Kidney (tissue), 14 donors: Measurements from ENCODE around the gene ZMYND10. TPM values are rescaled to one million over a fixed set of nuclear protein-coding genes. Genes with fewer than 3 reads are reported as not detected.

Experiments used
- DNase-seq, 5 donors: peaks; one replicate each; pipeline ENCODE4 v3.0.0-alpha.2; 2013 to 2020
- FAIRE-seq: peaks from 2 replicates; lab custom pipeline; 2012; peaks lifted over from hg19 to GRCh38; lab: Jason Lieb, UNC
- H3K27ac ChIP-seq, 2 donors: one replicate each; pipeline ENCODE4 v1.7.0; 2013; ENCODE audit warnings: low read depth in 2 of 2, low read length in 2 of 2, inconsistent platforms in 1 of 2
- H3K27me3 ChIP-seq: one replicate; pipeline ENCODE4 v1.7.1; 2013; ENCODE audit warnings: low read length, inconsistent platforms; ENCODE audit not compliant: control insufficient read depth, insufficient read depth
- H3K36me3 ChIP-seq, 3 donors: one replicate each; pipeline versions ENCODE4 v1.7.0 to v1.7.1; 2013; ENCODE audit warnings: low read length in 3 of 3, control low read depth in 1 of 3, inconsistent platforms in 1 of 3; ENCODE audit not compliant: insufficient read depth in 3 of 3, control insufficient read depth in 2 of 3
- H3K4me1 ChIP-seq, 3 donors: one replicate each; pipeline versions ENCODE4 v1.7.0 to v1.7.1; 2013; ENCODE audit warnings: low read length in 3 of 3, inconsistent platforms in 1 of 3, low read depth in 1 of 3; ENCODE audit not compliant: control insufficient read depth in 2 of 3, insufficient read depth in 2 of 3
- H3K4me3 ChIP-seq, 3 donors: one replicate each; pipeline versions ENCODE4 v1.7.0 to v1.8.1; 2013; ENCODE audit warnings: low read length in 3 of 3, control low read depth in 1 of 3, inconsistent platforms in 1 of 3
- H3K9ac ChIP-seq, 3 donors: one replicate each; pipeline versions ENCODE4 v1.7.0 to v1.7.1; 2013; ENCODE audit warnings: low read length in 3 of 3, control low read depth in 1 of 3, inconsistent platforms in 1 of 3
- H3K9me3 ChIP-seq, 3 donors: one replicate each; pipeline versions ENCODE4 v1.7.0 to v1.7.1; 2013; ENCODE audit warnings: low read length in 3 of 3, control low read depth in 1 of 3, inconsistent platforms in 1 of 3; ENCODE audit not compliant: control insufficient read depth in 2 of 3, insufficient read depth in 1 of 3
- CTCF ChIP-seq: IDR thresholded peaks from 3 replicates; pipeline ENCODE4 v1.5.1; 2012; ENCODE audit warnings: mild to moderate bottlenecking, moderate library complexity, borderline replicate concordance; ENCODE audit not compliant: insufficient read depth; ENCODE audit errors: extremely low read depth
- intact Hi-C: fragments of 100-400 bp; cut with DNase I; formaldehyde crosslinking; loops from one replicate; pipeline ENCODE4 v1.11.1; 2022
- polyA plus RNA-seq: library from polyadenylated mRNA; stranded (reverse); fragments of 350-450 nt; fragmentation: Illumina TruSeq; extraction: RNeasy Lipid Tissue Mini Kit (QIAGEN cat#74804); gene quantifications from one replicate; pipeline ENCODE4 v1.2.3, GENCODE V29; 2014; ENCODE audit warnings: low read depth, low replicate concordance; ENCODE audit not compliant: insufficient read depth
- total RNA-seq: library from RNA; stranded (reverse); fragmentation: NEBNext Ultra II Directional; extraction: Animal tissue kit (Norgen Biotek cat#: 25700); gene quantifications from one replicate; pipeline ENCODE4 v1.2.1, GENCODE V29; 2021
- donor health status: control.
- donor health status: control.
- donor health status: control.
- donor health status: control.
- donor health status: control.
- donor health status: DM: yes; HTN: yes; CAD: no.
- donor health status: Normal renal cell carcinoma (clear cell type).

The ZMYND10 gene
- total and polyA plus RNA-seq, 2 donors from 2014 or later, result 10.0 to 14.2 TPM

- Histone ChIP-seq H3K4me3 (no peak overlapping the region), H3K9ac (no peak overlapping the region), H3K27me3 (no peaks in the 10 kb centered on the region), H3K4me1 (peaks cover 0 to 11% (median 3%) of the 10 kb centered on the region in 3 donors), H3K9me3 (no peaks in the 10 kb centered on the region), H3K36me3 (no peaks in the 10 kb centered on the region), H3K27ac (no peak overlapping the region)
- TF ChIP-seq CTCF, result peak; percentile 42
- DNase-seq (peak in 4 of 5 donors; percentile 53 to 76 (median 66)), FAIRE-seq (no peak)
- intact Hi-C loops, result no loop called here
Observed at GRCh38 chr3:50388016-50388719, 42.6 kb upstream of the ZMYND10 start.

GRCh38 chr3:50385754-50386153 lies 40.2 kb upstream of the ZMYND10 start:
- no peaks in the 10 kb centered on the region for H3K9me3 ChIP-seq
- no peak overlapping the region for H3K9ac ChIP-seq
- H3K4me1 ChIP-seq, result peaks cover 0 to 20% (median 6%) of the 10 kb centered on the region in 3 donors
- FAIRE-seq (no peak), DNase-seq (peak in 1 of 5 donors; percentile 15)
- no peak for TF ChIP-seq CTCF
- intact Hi-C loops, result no loop called here
- H3K36me3 ChIP-seq, result no peaks in the 10 kb centered on the region
- no peaks in the 10 kb centered on the region for H3K27me3 ChIP-seq
- H3K27ac ChIP-seq, result no peak overlapping the region
- no peak overlapping the region for H3K4me3 ChIP-seq

- intact Hi-C loops, result no loop called here
- H3K9ac ChIP-seq, result no peak overlapping the region
- H3K9me3 ChIP-seq, result no peaks in the 10 kb centered on the region
- TF ChIP-seq CTCF, result no peak
- H3K4me1 ChIP-seq, result peaks cover 0 to 24% (median 6%) of the 10 kb centered on the region in 3 donors
- H3K27me3 ChIP-seq, result no peaks in the 10 kb centered on the region
- no peak overlapping the region for H3K4me3 ChIP-seq
- no peaks in the 10 kb centered on the region for H3K36me3 ChIP-seq
- DNase-seq (no peak), FAIRE-seq (no peak)
- H3K27ac ChIP-seq, result no peak overlapping the region
Observed at GRCh38 chr3:50383750-50384149, 38.2 kb upstream of the ZMYND10 start.

GRCh38 chr3:50382722-50383121 lies 37.2 kb upstream of the ZMYND10 start:
- DNase-seq (peak in 3 of 5 donors; percentile 21 to 70 (median 33)), FAIRE-seq (no peak)
- no peak for TF ChIP-seq CTCF
- Histone ChIP-seq H3K27me3 (no peaks in the 10 kb centered on the region), H3K27ac (peak overlapping the region in 1 of 2 donors; percentile 37), H3K36me3 (no peaks in the 10 kb centered on the region), H3K4me1 (peaks cover 0 to 26% (median 6%) of the 10 kb centered on the region in 3 donors), H3K9me3 (no peaks in the 10 kb centered on the region), H3K9ac (no peak overlapping the region), H3K4me3 (no peak overlapping the region)
- intact Hi-C loops, result no loop called here
